ENCODE data around the gene UBR1.

Gene UBR1

GRCh38 chr15:43105778-43106485, at the start of gene UBR1:
Gene UBR1 (minus strand): TSS chr15:43106038. CDS start chr15:43106022, 16 bp downstream.
- no peak within 1 kb of the TSS for H3K4me3 ChIP-seq (IDR thresholded peaks at IDR 0.05; ENCODE audit: insufficient read depth, low read depth, low read length)
- H3K9ac ChIP-seq, result peak within 1 kb of the TSS; percentile 68
- H3K4me1 ChIP-seq (ENCODE audit: low read depth, poor library complexity, severe bottlenecking), result peaks cover 19% of the 10 kb centered on the region
- H4K20me1 ChIP-seq (ENCODE audit: insufficient read depth), result no peaks in the 10 kb centered on the region
- H3K27me3 ChIP-seq (ENCODE audit: insufficient read depth, low read depth), result no peaks in the 10 kb centered on the region
- peak within 1 kb of the TSS; percentile 94 for H2AFZ ChIP-seq (ENCODE audit: low read depth)
- peaks cover 20% of the 10 kb centered on the region for H3K79me2 ChIP-seq (ENCODE audit: insufficient read depth, low read depth)
- peak within 1 kb of the TSS; percentile 82 for H3K4me2 ChIP-seq
- H3K36me3 ChIP-seq (ENCODE audit: insufficient read depth), result no peaks in the 10 kb centered on the region
- TF ChIP-seq, protein P1, sequence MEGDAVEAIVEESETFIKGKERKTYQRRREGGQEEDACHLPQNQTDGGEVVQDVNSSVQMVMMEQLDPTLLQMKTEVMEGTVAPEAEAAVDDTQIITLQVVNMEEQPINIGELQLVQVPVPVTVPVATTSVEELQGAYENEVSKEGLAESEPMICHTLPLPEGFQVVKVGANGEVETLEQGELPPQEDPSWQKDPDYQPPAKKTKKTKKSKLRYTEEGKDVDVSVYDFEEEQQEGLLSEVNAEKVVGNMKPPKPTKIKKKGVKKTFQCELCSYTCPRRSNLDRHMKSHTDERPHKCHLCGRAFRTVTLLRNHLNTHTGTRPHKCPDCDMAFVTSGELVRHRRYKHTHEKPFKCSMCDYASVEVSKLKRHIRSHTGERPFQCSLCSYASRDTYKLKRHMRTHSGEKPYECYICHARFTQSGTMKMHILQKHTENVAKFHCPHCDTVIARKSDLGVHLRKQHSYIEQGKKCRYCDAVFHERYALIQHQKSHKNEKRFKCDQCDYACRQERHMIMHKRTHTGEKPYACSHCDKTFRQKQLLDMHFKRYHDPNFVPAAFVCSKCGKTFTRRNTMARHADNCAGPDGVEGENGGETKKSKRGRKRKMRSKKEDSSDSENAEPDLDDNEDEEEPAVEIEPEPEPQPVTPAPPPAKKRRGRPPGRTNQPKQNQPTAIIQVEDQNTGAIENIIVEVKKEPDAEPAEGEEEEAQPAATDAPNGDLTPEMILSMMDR (conservative IDR thresholded peaks at IDR 0.05; ENCODE audit: low read depth, low read length), result no peak
- peak within 1 kb of the TSS; percentile 65 for H3K27ac ChIP-seq

DNA sequence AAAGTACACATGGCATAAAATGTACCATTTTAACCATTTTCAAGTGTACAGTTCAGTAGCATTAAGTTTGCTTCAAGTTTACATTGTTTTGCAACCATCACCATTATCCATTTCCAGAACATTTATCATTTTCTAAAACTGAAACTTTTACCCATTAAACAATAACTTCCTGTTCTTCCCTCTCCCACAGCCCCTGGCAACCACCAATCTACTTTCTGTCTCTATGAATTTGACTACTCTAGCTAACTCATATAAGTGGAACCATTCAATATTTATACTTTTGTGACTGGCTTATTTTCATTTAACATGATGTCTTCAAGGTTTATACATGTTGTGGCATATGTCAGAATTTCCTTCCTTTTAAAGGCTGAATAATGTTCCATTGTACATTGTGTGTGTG, 47.4 kb upstream of the UBR1 start:
- no peak overlapping the region for H3K4me3 ChIP-seq (IDR thresholded peaks at IDR 0.05; ENCODE audit: insufficient read depth, low read depth, low read length)
- H3K4me1 ChIP-seq (ENCODE audit: low read depth, poor library complexity, severe bottlenecking), result no peaks in the 10 kb centered on the region
- TF ChIP-seq, protein P1 (conservative IDR thresholded peaks at IDR 0.05; ENCODE audit: low read depth, low read length), result no peak
- no peaks in the 10 kb centered on the region; the same call in 1 of the 2 replicates for H3K36me3 ChIP-seq (ENCODE audit: insufficient read depth)
- H2AFZ ChIP-seq (ENCODE audit: low read depth), result no peak overlapping the region
- H3K27ac ChIP-seq, result no peak overlapping the region
- no peak overlapping the region for H3K4me2 ChIP-seq
- no peaks in the 10 kb centered on the region for H3K79me2 ChIP-seq (ENCODE audit: insufficient read depth, low read depth)
- H3K27me3 ChIP-seq (ENCODE audit: insufficient read depth, low read depth), result no peaks in the 10 kb centered on the region
- no peak overlapping the region for H3K9ac ChIP-seq
- no peaks in the 10 kb centered on the region for H4K20me1 ChIP-seq (ENCODE audit: insufficient read depth)

DNA sequence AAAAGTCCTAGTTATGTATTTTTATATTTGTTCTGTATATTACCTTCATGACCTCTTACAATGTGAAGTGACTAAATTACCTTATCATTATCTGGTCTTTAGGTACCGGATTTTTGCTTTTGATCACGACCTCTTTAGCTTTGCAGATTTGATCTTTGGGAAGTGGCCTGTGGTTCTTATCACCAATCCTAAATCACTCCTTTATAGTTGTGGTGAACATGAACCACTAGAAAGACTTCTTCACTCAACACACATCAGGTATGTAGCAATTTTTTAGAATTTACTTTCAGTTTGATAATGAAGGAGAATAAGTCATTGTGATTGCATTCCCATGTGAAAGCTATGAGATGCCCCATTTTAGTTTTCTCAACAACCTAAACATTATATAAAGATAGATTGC, 45.9 kb upstream of the UBR1 start:
- no peak overlapping the region for H2AFZ ChIP-seq (ENCODE audit: low read depth)
- H3K4me1 ChIP-seq (ENCODE audit: low read depth, poor library complexity, severe bottlenecking), result no peaks in the 10 kb centered on the region
- H4K20me1 ChIP-seq (ENCODE audit: insufficient read depth), result no peaks in the 10 kb centered on the region
- TF ChIP-seq, protein P1 (conservative IDR thresholded peaks at IDR 0.05; ENCODE audit: low read depth, low read length), result no peak
- H3K4me3 ChIP-seq (IDR thresholded peaks at IDR 0.05; ENCODE audit: insufficient read depth, low read depth, low read length), result no peak overlapping the region
- H3K27ac ChIP-seq, result no peak overlapping the region
- H3K9ac ChIP-seq, result no peak overlapping the region
- H3K79me2 ChIP-seq (ENCODE audit: insufficient read depth, low read depth), result no peaks in the 10 kb centered on the region
- no peak overlapping the region for H3K4me2 ChIP-seq
- no peaks in the 10 kb centered on the region; the same call in 1 of the 2 replicates for H3K36me3 ChIP-seq (ENCODE audit: insufficient read depth)
- no peaks in the 10 kb centered on the region for H3K27me3 ChIP-seq (ENCODE audit: insufficient read depth, low read depth)

DNA sequence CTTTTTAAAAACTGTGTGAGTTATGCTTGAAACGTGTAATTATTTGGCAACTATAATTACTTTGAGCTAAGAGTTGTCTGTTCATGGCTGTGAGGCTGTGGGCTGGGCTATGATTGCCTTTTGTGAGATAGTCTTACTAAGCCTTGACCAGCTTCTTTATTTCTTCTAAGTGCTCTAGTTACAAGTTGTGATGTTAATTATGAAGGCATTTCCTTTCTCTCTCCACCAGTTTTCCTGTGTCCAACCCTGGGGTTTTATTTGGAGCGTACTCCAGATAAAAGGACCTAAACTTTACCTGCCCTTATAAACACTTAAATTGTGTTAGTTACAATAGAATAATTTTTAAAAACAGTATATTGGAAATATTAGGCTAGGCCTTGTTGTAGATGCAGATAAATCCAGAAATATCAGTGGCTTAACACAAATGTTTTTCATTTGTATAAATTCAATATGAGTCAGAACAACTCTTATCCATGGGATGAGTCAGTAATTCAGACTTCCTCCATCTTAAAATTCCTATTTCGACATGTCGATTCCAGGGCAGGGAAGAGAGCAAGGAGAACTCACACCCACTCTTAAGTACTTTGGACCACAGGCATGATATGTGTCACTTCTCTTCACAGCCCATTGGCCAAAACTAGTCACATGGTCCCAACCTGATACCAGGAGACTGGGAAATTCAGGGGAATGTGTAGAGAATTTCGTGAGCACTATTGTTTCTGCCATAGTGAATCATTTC, 44.5 kb upstream of the UBR1 start:
- no peak overlapping the region for H3K27ac ChIP-seq
- H3K9ac ChIP-seq, result no peak overlapping the region
- H3K4me3 ChIP-seq (IDR thresholded peaks at IDR 0.05; ENCODE audit: insufficient read depth, low read depth, low read length), result no peak overlapping the region
- H3K4me2 ChIP-seq, result no peak overlapping the region
- no peaks in the 10 kb centered on the region for H3K4me1 ChIP-seq (ENCODE audit: low read depth, poor library complexity, severe bottlenecking)
- H3K36me3 ChIP-seq (ENCODE audit: insufficient read depth), result no peaks in the 10 kb centered on the region; the same call in 1 of the 2 replicates
- no peaks in the 10 kb centered on the region for H4K20me1 ChIP-seq (ENCODE audit: insufficient read depth)
- TF ChIP-seq, protein P1 (conservative IDR thresholded peaks at IDR 0.05; ENCODE audit: low read depth, low read length), result no peak
- H2AFZ ChIP-seq (ENCODE audit: low read depth), result no peak overlapping the region
- H3K79me2 ChIP-seq (ENCODE audit: insufficient read depth, low read depth), result no peaks in the 10 kb centered on the region
- H3K27me3 ChIP-seq (ENCODE audit: insufficient read depth, low read depth), result no peaks in the 10 kb centered on the region

All from KMS-11 (cell line).